ENCODE measurements around the gene LIMS2.

GRCh38 chr2:127657232-127657595 is 18.1 kb downstream of the LIMS2 start:
- no peak for TF ChIP-seq ZFHX2 (tag by site-specific recombination; conservative IDR thresholded peaks at IDR 0.05)
- TF ChIP-seq ZNF416 (tag by site-specific recombination; IDR thresholded peaks at IDR 0.05), result no peak
- TF ChIP-seq ZNF362 (tag by site-specific recombination; IDR thresholded peaks at IDR 0.05), result no peak
- no peak for TF ChIP-seq ZFP3 (tag by site-specific recombination; IDR thresholded peaks at IDR 0.05; ENCODE audit: low read depth)
- TF ChIP-seq ZNF24 (tag by site-specific recombination; IDR thresholded peaks at IDR 0.05), result no peak
- TF ChIP-seq ZNF692 (tag by site-specific recombination; IDR thresholded peaks at IDR 0.05), result no peak
- no peak for TF ChIP-seq ZNF341 (tag by site-specific recombination; IDR thresholded peaks at IDR 0.05; ENCODE audit: low read depth)
- TF ChIP-seq ZNF23 (tag by site-specific recombination; IDR thresholded peaks at IDR 0.05; ENCODE audit: borderline replicate concordance), result no peak
- no peak for TF ChIP-seq CTCF (tag by site-specific recombination; IDR thresholded peaks at IDR 0.05)
- no peak for TF ChIP-seq ZNF19 (tag by site-specific recombination; IDR thresholded peaks at IDR 0.05; ENCODE audit: low read depth)

Data from HEK293 (cell line).